MM.1S (cell line): ENCODE data around the gene LNPEP.

Source experiments
- DNase-seq: peaks from one replicate; pipeline ENCODE4 v3.0.0-alpha.2; 2015
- H2AFZ ChIP-seq: fragments of 300-600 bp; sonication (generic); 2 replicates; pipeline ENCODE4 v1.6.0; 2016; ENCODE audit warnings: antibody characterized with exemption, low read length
- H3F3A ChIP-seq: fragments of 300-600 bp; sonication (generic); 2 replicates; pipeline ENCODE4 v1.6.1; 2016; ENCODE audit warnings: mild to moderate bottlenecking, antibody characterized with exemption, low read length, moderate library complexity, mixed read lengths; ENCODE audit not compliant: insufficient read depth
- H3K27ac ChIP-seq: fragments of 300-600 bp; sonication (generic); 2 replicates; pipeline ENCODE4 v1.5.1; 2016; ENCODE audit warnings: mild to moderate bottlenecking, low read length
- H3K27me3 ChIP-seq: fragments of 300-600 bp; sonication (generic); replicated peaks from 2 replicates; pipeline ENCODE4 v1.6.0; 2016; ENCODE audit warnings: low read length; ENCODE audit not compliant: insufficient read depth
- H3K36me3 ChIP-seq: fragments of 300-600 bp; sonication (generic); replicated peaks from 2 replicates; pipeline ENCODE4 v1.6.1; 2016; ENCODE audit warnings: mild to moderate bottlenecking, low read length, mixed read lengths; ENCODE audit not compliant: insufficient read depth
- H3K4me1 ChIP-seq: fragments of 300-600 bp; sonication (generic); 2 replicates; pipeline ENCODE4 v1.6.1; 2016; ENCODE audit warnings: low read length, mixed read lengths
- H3K4me2 ChIP-seq: fragments of 300-600 bp; sonication (generic); 2 replicates; pipeline ENCODE4 v1.6.0; 2016; ENCODE audit warnings: low read depth, low read length
- H3K4me3 ChIP-seq: fragments of 300-600 bp; sonication (generic); 2 replicates; pipeline ENCODE4 v1.5.1; 2016; ENCODE audit warnings: low read length, mixed read lengths
- H3K79me2 ChIP-seq: fragments of 300-600 bp; sonication (generic); 2 replicates; pipeline ENCODE4 v1.6.1; 2016; ENCODE audit warnings: mixed run types, low read length, mixed read lengths
- H3K9ac ChIP-seq: fragments of 300-600 bp; sonication (generic); 2 replicates; pipeline ENCODE4 v1.6.1; 2016; ENCODE audit warnings: low read length, mixed read lengths
- H3K9me2 ChIP-seq: fragments of 300-600 bp; sonication (generic); replicated peaks from 2 replicates; pipeline ENCODE4 v1.6.1; 2016; ENCODE audit warnings: mild to moderate bottlenecking, low read length, mixed read lengths; ENCODE audit not compliant: insufficient read depth
- H3K9me3 ChIP-seq: fragments of 300-600 bp; sonication (generic); replicated peaks from 2 replicates; pipeline ENCODE4 v1.6.1; 2016; ENCODE audit warnings: mild to moderate bottlenecking, low read length, mixed read lengths; ENCODE audit not compliant: insufficient read depth
- H4K20me1 ChIP-seq: fragments of 300-600 bp; sonication (generic); 2 replicates; pipeline ENCODE4 v1.6.1; 2016; ENCODE audit warnings: mild to moderate bottlenecking, low read length, moderate library complexity, mixed read lengths; ENCODE audit not compliant: insufficient read depth
- EZH2 ChIP-seq: fragments of 300-600 bp; sonication (generic); optimal IDR thresholded peaks from 2 replicates; pipeline ENCODE3; 2017; ENCODE audit warnings: low read depth, mild to moderate bottlenecking, antibody characterized with exemption, low read length, mixed read lengths
- EZH2phosphoT487 ChIP-seq: fragments of 300-600 bp; sonication (generic); IDR thresholded peaks from 2 replicates; pipeline ENCODE4 v1.6.1; 2018; ENCODE audit warnings: antibody characterized with exemption, low read length
- TF ChIP-seq, protein P1 (sequence below): fragments of 300-600 bp; sonication (generic); IDR thresholded peaks from 2 replicates; pipeline ENCODE4 v1.5.1; 2016; ENCODE audit warnings: antibody characterized with exemption, low read length, mixed read lengths

LNPEP gene

GRCh38 chr5:96909003-96909402 is 26.9 kb upstream of the LNPEP start:
- no peak for DNase-seq
- no peak overlapping the region for H3K27ac ChIP-seq
- no peaks in the 10 kb centered on the region for H3K79me2 ChIP-seq
- H3K9ac ChIP-seq: no peak overlapping the region
- no peaks in the 10 kb centered on the region for H3K9me3 ChIP-seq
- H3K9me2 ChIP-seq: no peaks in the 10 kb centered on the region
- H3K4me3 ChIP-seq: no peak overlapping the region
- H3F3A ChIP-seq: no peaks in the 10 kb centered on the region
- no peaks in the 10 kb centered on the region for H3K27me3 ChIP-seq
- H3K36me3 ChIP-seq: no peaks in the 10 kb centered on the region; the same call in 1 of the 2 replicates
- H2AFZ ChIP-seq: no peak overlapping the region
- no peaks in the 10 kb centered on the region for H4K20me1 ChIP-seq
- H3K4me1 ChIP-seq: no peaks in the 10 kb centered on the region
- no peak overlapping the region for H3K4me2 ChIP-seq
- TF ChIP-seq EZH2phosphoT487: no peak

- DNase-seq: no peak
- H2AFZ ChIP-seq: no peak overlapping the region
- no peaks in the 10 kb centered on the region for H3K4me1 ChIP-seq
- no peaks in the 10 kb centered on the region; the same call in 1 of the 2 replicates for H3K36me3 ChIP-seq
- H3K4me2 ChIP-seq: no peak overlapping the region
- H3K9me2 ChIP-seq: no peaks in the 10 kb centered on the region
- H3K9ac ChIP-seq: no peak overlapping the region
- H3F3A ChIP-seq: no peaks in the 10 kb centered on the region
- no peaks in the 10 kb centered on the region for H3K79me2 ChIP-seq
- no peaks in the 10 kb centered on the region for H3K27me3 ChIP-seq
- no peaks in the 10 kb centered on the region for H4K20me1 ChIP-seq
- H3K9me3 ChIP-seq: no peaks in the 10 kb centered on the region
- no peak overlapping the region for H3K4me3 ChIP-seq
- no peak overlapping the region for H3K27ac ChIP-seq
- TF ChIP-seq, protein P1, sequence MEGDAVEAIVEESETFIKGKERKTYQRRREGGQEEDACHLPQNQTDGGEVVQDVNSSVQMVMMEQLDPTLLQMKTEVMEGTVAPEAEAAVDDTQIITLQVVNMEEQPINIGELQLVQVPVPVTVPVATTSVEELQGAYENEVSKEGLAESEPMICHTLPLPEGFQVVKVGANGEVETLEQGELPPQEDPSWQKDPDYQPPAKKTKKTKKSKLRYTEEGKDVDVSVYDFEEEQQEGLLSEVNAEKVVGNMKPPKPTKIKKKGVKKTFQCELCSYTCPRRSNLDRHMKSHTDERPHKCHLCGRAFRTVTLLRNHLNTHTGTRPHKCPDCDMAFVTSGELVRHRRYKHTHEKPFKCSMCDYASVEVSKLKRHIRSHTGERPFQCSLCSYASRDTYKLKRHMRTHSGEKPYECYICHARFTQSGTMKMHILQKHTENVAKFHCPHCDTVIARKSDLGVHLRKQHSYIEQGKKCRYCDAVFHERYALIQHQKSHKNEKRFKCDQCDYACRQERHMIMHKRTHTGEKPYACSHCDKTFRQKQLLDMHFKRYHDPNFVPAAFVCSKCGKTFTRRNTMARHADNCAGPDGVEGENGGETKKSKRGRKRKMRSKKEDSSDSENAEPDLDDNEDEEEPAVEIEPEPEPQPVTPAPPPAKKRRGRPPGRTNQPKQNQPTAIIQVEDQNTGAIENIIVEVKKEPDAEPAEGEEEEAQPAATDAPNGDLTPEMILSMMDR: no peak
- TF ChIP-seq EZH2 (no peak), EZH2phosphoT487 (no peak)
Observed at GRCh38 chr5:96909435-96909834, 26.4 kb upstream of the LNPEP start.

DNA sequence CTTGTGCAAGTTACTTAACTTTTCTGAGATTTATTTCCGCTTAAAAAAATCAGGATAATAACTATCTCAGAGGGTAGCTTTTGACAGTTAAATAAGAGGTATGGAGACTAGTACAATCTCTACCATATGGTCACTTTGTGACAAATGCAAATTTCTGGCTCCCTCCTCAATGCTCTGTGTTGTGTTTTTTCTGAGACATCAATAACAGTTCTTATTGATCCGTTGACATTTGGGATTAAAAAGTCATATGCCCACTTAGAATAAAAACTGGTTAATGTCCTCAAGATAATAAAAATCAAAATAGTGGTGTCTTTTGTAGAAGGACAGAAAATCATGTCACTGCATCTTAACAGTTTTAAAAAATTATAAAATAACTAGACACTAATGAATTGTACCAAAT is 24.7 kb upstream of the LNPEP start:
- Histone ChIP-seq H3K9me3 (no peaks in the 10 kb centered on the region), H3K4me3 (no peak overlapping the region), H4K20me1 (no peaks in the 10 kb centered on the region), H3F3A (no peaks in the 10 kb centered on the region), H3K9ac (no peak overlapping the region), H3K27me3 (no peaks in the 10 kb centered on the region), H3K27ac (no peak overlapping the region), H3K9me2 (no peaks in the 10 kb centered on the region), H3K79me2 (no peaks in the 10 kb centered on the region), H3K36me3 (no peaks in the 10 kb centered on the region; the same call in 1 of the 2 replicates), H2AFZ (no peak overlapping the region), H3K4me1 (no peaks in the 10 kb centered on the region), H3K4me2 (no peak overlapping the region)
- TF ChIP-seq, protein P1: no peak
- TF ChIP-seq EZH2phosphoT487 (no peak), EZH2 (no peak)
- no peak for DNase-seq

DNA sequence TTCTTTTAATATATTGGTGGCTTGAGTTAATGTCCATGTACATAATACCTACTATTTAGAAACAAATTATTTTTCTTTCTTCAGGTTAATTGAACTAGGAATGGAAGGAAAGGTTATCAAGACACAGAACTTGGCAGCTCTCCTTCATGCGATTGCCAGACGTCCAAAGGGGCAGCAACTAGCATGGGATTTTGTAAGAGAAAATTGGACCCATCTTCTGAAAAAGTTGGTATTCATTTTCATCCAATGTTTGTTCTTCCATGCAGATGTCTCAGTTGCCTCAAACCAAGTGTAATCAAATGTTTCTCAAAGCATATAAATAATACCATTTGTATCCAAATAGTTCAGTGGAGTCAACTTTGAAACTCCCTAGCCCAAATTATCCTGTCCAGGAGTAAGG is 22.6 kb upstream of the LNPEP start:
- Histone ChIP-seq H3K36me3 (no peaks in the 10 kb centered on the region; the same call in 1 of the 2 replicates), H3K79me2 (no peaks in the 10 kb centered on the region), H3K4me1 (no peaks in the 10 kb centered on the region), H3K9me2 (no peaks in the 10 kb centered on the region), H2AFZ (no peak overlapping the region), H3K4me3 (no peak overlapping the region), H3F3A (no peaks in the 10 kb centered on the region), H3K9ac (no peak overlapping the region), H3K4me2 (no peak overlapping the region), H4K20me1 (no peaks in the 10 kb centered on the region), H3K9me3 (no peaks in the 10 kb centered on the region), H3K27me3 (no peaks in the 10 kb centered on the region), H3K27ac (no peak overlapping the region)
- DNase-seq: no peak
- no peak for TF ChIP-seq EZH2phosphoT487
